Adipocyte (in vitro differentiated cells): ENCODE results near the gene ZNF135.

Experiments used
- DNase-seq: peaks from one replicate; pipeline ENCODE4 v3.0.0-alpha.2; 2015; ENCODE audit warnings: low read depth
- H3K27me3 ChIP-seq: replicated peaks from 2 replicates; pipeline ENCODE4 v1.7.0; 2013; ENCODE audit warnings: mild to moderate bottlenecking, low read length, moderate library complexity; ENCODE audit not compliant: control insufficient read depth, insufficient read depth
- H3K36me3 ChIP-seq: 2 replicates; pipeline ENCODE4 v1.7.0; 2013; ENCODE audit warnings: low read length, mild to moderate bottlenecking, moderate library complexity; ENCODE audit not compliant: control insufficient read depth, insufficient read depth, severe bottlenecking
- H3K4me1 ChIP-seq: 2 replicates; pipeline ENCODE4 v1.7.0; 2013; ENCODE audit warnings: mild to moderate bottlenecking, low read length, moderate library complexity; ENCODE audit not compliant: control insufficient read depth, insufficient read depth
- H3K4me3 ChIP-seq: 2 replicates; pipeline ENCODE4 v1.7.0; 2013; ENCODE audit warnings: mild to moderate bottlenecking, low read length, moderate library complexity
- H3K9ac ChIP-seq: 2 replicates; pipeline ENCODE4 v1.7.0; 2013; ENCODE audit warnings: mild to moderate bottlenecking, low read length, moderate library complexity
- H3K9me3 ChIP-seq: 2 replicates; pipeline ENCODE4 v1.7.0; 2013; ENCODE audit warnings: mild to moderate bottlenecking, low read length, moderate library complexity; ENCODE audit not compliant: control insufficient read depth

ZNF135 gene

DNA sequence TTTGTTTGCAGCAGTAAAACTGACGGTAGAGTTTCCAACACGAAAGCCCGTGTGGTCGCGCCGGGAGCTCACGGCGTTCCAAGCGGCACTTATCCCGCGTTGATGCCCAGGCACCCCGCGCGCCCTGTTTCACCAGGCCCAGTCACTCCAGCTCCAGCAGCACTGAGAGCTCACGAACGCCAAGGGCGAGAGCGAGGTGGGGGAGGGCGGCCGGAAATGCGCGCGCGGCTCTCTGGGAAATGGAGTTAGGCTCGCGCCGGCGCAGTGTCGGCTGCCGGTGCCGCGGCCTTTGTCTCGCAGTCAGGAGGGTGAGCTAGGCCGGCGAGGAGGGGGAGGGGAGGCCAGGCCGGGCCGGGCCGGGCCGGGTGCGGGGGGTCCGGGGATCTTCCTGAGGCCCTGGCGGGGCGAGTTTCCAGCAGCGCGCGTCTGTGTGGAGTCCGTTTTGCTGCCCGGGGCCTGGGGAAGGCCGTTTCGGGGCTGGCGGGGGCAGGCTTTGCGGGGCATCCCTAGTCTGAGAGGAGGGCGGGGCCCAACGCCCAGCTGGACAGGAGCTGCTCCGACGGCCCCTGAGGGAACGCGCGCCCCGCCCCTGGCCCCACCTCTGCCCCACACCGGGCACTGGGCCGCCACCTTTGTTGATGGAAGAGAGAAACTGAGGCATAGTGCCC, at the start of gene ZNF135:
ZNF135 (plus strand) TSS at position 280 of the 668 bp plus-strand sequence. CDS start 721 bp downstream, outside the sequence.
- H3K4me3 ChIP-seq, result peak within 1 kb of the TSS; percentile 81
- no peaks in the 10 kb centered on the region for H3K27me3 ChIP-seq
- H3K9ac ChIP-seq, result peak within 1 kb of the TSS; percentile 78
- H3K9me3 ChIP-seq, result peaks cover 26% of the 10 kb centered on the region
- peak; percentile 78 for DNase-seq
- H3K4me1 ChIP-seq, result no peaks in the 10 kb centered on the region
- peaks cover 16% of the 10 kb centered on the region for H3K36me3 ChIP-seq

DNA sequence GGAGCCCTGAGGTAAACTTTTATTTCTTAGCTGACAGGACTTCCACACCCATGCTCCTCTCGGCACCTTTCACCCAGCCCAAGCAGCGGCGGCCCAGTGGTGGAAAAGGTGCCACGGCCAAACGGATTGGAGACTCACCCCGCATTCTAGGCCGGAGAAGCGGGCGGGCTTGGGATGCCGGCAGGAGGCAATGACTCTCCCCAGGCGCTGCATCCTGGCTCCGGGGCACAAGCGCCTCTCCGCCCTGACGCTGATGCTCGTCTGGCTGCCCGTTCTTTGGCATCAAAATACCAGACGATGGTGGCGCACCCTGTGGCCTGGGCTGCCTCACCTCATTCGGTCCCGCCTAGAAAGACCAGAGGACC, 49.8 kb upstream of the ZNF135 start:
- Histone ChIP-seq H3K4me3 (peak overlapping the region; percentile 75), H3K9me3 (peaks cover 47% of the 10 kb centered on the region), H3K27me3 (no peaks in the 10 kb centered on the region), H3K36me3 (peaks cover 33% of the 10 kb centered on the region), H3K4me1 (no peaks in the 10 kb centered on the region), H3K9ac (no peak overlapping the region)
- no peak for DNase-seq

DNA sequence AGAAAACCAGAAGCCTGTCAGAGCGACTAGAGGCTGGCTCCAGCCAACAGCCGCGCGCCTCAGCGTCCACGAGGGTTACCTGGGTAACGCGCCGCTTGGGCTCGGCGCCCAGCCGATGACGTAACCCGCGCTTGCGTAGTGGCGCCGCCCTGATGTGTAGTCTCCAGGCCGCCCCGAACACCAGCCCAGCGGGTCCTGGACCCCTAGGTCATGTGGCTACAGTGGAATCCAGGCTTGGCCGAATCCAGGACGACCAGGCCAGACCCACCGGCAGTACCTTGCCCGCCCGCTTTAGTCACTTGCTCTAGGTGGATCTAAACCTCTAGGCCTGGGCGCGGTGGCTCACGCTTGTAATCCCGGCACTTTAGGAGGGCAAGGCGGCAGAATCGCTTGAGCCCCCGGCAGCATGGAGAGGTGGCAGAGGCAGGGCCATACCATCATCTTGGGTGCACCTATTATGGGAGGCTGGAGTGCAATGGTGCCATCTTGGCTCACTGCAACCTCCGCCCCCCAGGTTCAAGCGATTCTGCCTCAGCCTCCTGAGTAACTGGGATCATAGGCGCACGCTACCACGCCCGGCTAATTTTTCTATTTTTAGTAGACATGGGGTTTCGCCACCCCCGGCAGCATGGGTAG, 49.3 kb upstream of the ZNF135 start:
- peaks cover 28% of the 10 kb centered on the region for H3K36me3 ChIP-seq
- H3K27me3 ChIP-seq, result no peaks in the 10 kb centered on the region
- peaks cover 45% of the 10 kb centered on the region for H3K9me3 ChIP-seq
- H3K4me3 ChIP-seq, result peak overlapping the region; percentile 75
- DNase-seq, result peak; percentile 42
- H3K4me1 ChIP-seq, result no peaks in the 10 kb centered on the region
- H3K9ac ChIP-seq, result no peak overlapping the region

DNA sequence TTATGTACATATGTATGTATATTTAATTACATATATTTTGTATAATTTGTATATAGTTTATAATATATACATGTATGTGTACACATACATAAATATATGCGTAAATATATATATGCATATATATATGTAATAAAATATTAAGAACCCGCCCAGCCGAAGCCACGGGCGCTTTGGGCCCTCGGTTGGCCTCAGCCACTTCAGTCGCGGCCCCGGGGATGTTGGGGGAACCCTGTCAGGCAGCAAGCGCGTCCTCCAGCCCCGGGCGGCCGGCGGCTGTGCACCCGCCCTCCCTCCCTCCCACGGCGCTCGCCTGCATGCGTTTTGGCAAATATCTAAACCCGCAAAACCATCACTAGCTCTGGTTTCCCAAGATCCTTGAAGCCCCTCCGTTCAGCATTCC, 48.6 kb upstream of the ZNF135 start:
- H3K9me3 ChIP-seq, result peaks cover 38% of the 10 kb centered on the region
- no peak for DNase-seq
- H3K4me1 ChIP-seq, result no peaks in the 10 kb centered on the region
- no peak overlapping the region for H3K9ac ChIP-seq
- no peak overlapping the region for H3K4me3 ChIP-seq
- peaks cover 21% of the 10 kb centered on the region for H3K36me3 ChIP-seq
- H3K27me3 ChIP-seq, result no peaks in the 10 kb centered on the region

DNA sequence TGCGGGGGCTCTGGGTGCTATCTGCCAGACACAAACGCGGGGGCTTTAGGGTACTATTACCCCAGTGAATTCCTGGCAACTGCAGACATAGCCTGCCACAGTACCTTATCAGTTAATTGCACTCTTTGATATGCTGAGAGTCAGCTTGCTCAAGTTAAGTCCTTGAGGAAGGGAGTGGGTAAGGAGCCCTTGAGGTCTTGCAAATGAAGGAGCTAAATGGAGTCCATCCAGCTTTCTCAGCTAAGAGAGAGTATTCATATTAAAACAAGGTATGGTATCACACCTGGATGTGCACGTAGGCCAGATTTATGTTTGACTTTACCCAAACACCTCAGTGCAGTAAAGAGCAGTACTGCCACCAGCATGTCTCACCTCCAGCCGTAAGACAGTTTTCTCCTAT, 44.9 kb upstream of the ZNF135 start:
- no peak for DNase-seq
- Histone ChIP-seq H3K4me1 (no peaks in the 10 kb centered on the region), H3K27me3 (no peaks in the 10 kb centered on the region), H3K9ac (no peak overlapping the region), H3K36me3 (no peaks in the 10 kb centered on the region), H3K4me3 (no peak overlapping the region), H3K9me3 (peaks cover 12% of the 10 kb centered on the region)

DNA sequence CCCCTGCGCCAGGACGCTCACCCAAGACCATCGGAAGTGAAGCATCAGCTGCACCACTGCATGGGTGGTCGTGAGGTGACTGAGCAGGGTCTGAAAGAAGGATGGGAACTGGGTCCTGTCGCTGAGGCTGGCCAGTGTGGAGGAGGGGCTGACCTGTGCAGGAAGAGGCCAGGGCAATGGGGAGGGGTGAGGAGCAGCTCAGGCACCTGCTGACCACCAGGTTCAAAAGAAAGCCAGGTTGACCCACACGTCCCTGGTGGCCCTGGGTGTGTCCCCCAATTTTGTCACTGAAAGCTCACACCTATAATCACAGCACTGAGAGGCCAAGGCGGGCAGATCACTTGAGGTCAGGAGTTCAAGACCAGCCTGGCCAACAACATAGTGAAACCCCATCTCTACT, 39.0 kb upstream of the ZNF135 start:
- Histone ChIP-seq H3K4me3 (no peak overlapping the region), H3K9me3 (no peaks in the 10 kb centered on the region), H3K27me3 (no peaks in the 10 kb centered on the region), H3K4me1 (no peaks in the 10 kb centered on the region), H3K9ac (no peak overlapping the region), H3K36me3 (no peaks in the 10 kb centered on the region)
- no peak for DNase-seq

DNA sequence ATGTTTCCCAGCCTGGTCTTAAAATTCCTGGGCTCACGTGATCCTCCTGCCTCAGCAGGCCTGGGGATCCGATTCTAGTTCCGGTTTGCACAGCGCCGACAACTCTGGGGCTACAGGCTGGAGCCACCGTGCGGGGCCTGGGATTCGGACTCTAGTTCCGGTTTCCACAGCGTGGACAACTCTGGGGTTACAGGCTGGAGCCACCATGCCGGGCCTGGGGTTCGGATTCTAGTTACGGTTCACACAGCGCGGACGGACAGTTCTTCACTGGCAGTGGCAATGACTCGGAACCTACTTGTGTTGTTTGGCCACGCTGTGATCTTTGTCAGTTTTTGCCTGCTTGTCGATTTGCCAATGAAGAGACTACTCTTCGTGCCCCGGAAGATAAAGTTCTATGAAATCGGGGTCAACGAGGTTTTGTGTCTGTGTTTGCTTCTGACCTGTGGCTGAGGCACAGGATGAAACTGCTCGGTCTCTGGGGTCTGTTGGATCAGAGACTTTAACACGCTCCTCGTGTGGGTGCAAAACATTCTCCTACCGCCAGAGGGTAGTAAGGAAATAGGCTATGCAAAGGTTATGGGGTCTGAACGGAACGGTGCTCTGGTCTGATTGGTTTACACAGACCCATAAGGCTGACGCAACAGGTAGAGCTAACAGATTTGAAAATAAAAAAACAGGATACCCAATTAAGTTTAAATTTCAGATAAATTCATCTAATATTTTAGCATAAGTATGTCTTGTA, 37.4 kb upstream of the ZNF135 start:
- no peak overlapping the region for H3K9ac ChIP-seq
- no peak overlapping the region for H3K4me3 ChIP-seq
- no peaks in the 10 kb centered on the region for H3K9me3 ChIP-seq
- no peaks in the 10 kb centered on the region for H3K4me1 ChIP-seq
- DNase-seq, result peak; percentile 45
- H3K36me3 ChIP-seq, result no peaks in the 10 kb centered on the region
- no peaks in the 10 kb centered on the region for H3K27me3 ChIP-seq

DNA sequence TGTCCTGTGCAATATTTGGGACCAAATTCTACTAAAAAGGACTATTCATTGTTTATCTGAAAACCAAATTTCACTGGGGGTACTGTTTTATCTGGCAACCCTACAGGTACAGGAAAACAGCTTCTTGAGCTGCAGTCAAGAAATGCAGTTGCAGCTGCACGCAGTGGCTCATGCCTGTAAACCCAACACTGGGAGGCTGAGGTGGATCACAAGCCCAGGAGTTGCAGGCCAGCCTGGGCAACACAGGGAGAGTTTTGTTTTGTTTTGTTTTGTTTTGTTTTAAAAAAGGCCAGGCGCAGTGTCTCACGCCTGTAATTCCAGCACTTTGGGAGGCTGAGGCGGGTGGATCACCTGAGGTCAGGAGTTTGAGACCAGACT, 36.8 kb upstream of the ZNF135 start:
- H3K4me1 ChIP-seq, result no peaks in the 10 kb centered on the region

DNA sequence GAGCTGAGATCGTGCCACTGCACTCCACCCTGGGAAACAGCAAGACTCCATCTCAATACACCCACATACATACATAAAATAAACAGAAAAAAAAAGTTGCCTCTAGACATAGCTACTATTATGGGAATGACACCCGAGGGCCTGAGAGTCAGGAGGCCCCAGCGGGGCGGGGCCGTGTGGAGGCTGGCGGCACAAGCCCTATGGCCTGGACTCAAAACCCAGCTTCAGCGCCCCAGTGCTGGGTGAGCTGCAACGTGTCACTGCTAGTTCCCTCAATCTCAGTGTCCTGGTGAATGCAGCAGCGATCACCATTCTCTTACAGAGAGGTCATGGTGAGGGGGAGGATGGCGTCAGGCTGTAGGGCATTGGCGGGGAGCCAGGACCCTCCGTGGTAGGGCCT, 34.4 kb upstream of the ZNF135 start:
- no peak for DNase-seq
- H3K9ac ChIP-seq, result no peak overlapping the region
- H3K4me1 ChIP-seq, result no peaks in the 10 kb centered on the region
- H3K27me3 ChIP-seq, result no peaks in the 10 kb centered on the region
- no peaks in the 10 kb centered on the region for H3K36me3 ChIP-seq
- peaks cover 2% of the 10 kb centered on the region for H3K9me3 ChIP-seq
- no peak overlapping the region for H3K4me3 ChIP-seq

More for the DNA sequence above, 36.8 kb upstream of the ZNF135 start:
- no peak overlapping the region for H3K9ac ChIP-seq
- no peaks in the 10 kb centered on the region for H3K27me3 ChIP-seq
- no peak overlapping the region for H3K4me3 ChIP-seq
- H3K36me3 ChIP-seq, result no peaks in the 10 kb centered on the region
- DNase-seq, result no peak
- no peaks in the 10 kb centered on the region for H3K9me3 ChIP-seq

DNA sequence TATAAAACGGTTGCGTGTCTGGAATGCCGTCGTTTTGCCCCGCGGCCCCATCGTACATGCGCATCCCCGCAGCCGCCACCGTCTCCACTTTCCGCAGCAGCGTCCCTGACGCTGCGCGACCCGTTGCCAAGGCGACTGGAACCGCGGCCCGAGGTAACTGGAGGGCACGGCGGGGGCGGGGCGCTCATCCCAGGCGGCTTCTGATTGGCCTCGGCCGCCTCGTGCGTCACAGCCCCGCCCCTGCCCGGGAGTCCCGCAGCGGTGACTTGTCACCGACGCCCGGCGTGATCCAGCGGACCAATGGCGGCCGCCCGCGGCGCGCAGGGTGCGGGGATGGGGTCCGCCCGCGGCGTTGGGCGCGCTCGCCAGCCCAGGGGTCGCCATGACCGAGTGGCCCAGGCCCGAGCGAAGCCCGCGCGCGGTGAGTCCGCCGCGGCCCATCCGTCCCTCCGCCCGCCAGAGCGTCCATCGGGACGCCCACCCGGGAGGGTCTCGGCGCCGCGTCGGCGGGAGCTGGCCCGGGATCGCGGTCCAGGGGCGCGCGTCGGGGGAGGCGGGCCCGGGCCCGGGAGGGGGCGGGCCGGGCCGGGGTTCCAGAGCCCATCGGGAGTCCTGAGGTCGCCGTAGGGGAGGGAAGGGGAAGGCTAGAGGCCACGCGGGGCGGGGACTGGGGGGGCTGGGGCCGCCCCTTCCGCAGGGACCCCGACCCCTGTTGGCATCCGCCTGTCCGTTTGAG, 25.2 kb upstream of the ZNF135 start, which contains the start of gene ZSCAN1:
ZSCAN1 (plus strand) TSS at position 285 of the 736 bp plus-strand sequence. CDS start 3,812 bp downstream, outside the sequence.
- H3K9ac ChIP-seq, result no peak within 1 kb of the TSS
- no peaks in the 10 kb centered on the region for H3K27me3 ChIP-seq
- peak within 1 kb of the TSS; percentile 54 for H3K4me3 ChIP-seq
- DNase-seq, result peak; percentile 52
- H3K4me1 ChIP-seq, result no peaks in the 10 kb centered on the region
- peaks cover 7% of the 10 kb centered on the region for H3K9me3 ChIP-seq
- no peaks in the 10 kb centered on the region for H3K36me3 ChIP-seq

DNA sequence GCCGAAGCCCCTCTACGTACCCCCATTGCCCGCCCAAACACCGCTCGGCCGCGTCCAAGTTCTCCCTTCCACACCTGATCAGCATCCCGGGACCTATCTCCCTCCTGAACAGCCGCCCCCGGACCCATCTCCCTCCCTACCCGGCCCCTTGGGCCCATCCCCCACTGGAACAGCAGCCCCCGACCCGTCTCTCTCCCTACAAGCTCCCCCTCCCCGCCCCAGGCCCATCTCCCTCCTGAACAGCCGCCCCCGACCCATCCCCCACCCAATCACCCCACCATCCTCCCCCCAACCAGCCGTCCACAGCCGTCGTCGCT, 24.6 kb upstream of the ZNF135 start:
- H3K27me3 ChIP-seq, result no peaks in the 10 kb centered on the region
- H3K4me3 ChIP-seq, result no peak overlapping the region
- H3K4me1 ChIP-seq, result no peaks in the 10 kb centered on the region
- H3K9me3 ChIP-seq, result peaks cover 7% of the 10 kb centered on the region
- no peaks in the 10 kb centered on the region for H3K36me3 ChIP-seq
- DNase-seq, result no peak
- H3K9ac ChIP-seq, result no peak overlapping the region
